Measurements from ENCODE around the gene ACYP1.

Gene ACYP1

DNA sequence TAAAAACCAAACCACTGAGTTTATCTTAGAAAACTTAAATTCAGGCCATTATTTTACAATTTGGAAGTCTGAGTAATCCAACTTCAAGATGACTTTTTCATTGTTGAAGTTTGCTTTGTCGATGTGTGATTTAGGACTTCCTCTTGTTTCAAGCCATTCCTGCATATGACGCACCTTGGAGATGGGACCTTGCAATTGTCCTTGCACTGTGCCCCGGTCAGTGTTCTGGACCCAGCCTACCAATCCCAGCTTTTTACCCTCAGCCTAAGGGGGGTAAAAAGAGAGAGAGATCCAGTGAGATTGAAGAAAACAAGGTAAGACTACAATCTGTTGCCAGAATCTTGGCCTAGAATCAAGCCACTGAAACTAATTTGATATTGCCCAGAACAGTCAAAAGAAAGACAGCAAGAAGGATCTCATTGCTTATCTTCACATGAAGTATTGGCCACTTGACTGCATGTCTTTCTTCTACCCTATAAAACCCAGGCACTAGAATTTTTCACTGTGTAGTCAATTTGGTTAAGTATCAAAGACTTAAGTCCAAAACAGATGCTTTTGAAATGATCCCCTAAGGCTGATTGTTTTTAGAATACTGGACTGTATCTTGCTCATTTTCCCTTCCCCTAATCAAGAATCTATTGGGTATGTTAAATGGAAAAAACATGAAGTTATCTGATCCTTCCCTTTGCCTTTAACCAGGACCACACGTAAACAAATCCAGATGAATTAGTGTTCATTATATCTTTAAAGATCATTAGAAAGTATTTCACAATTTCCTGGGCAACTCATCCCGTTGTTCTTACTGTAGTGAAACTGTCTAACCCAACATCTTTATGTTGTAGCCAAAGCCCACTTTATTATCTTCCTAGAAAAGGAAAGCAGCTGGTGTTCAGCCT is 10.2 kb downstream of the ACYP1 start:
- no peak for DNase-seq
- H3K4me1 Mint-ChIP-seq = peaks cover 65% of the 10 kb centered on the region
- no peaks in the 10 kb centered on the region for H3K9me3 Mint-ChIP-seq
- no peak for ATAC-seq
- H3K4me3 Mint-ChIP-seq = no peak overlapping the region
- no peaks in the 10 kb centered on the region for H3K27me3 Mint-ChIP-seq
- no peak overlapping the region for H3K27ac Mint-ChIP-seq

GRCh38 chr14:75051556-75051899 is 12.3 kb downstream of the ACYP1 start:
- Mint-ChIP-seq H3K4me1 (peaks cover 82% of the 10 kb centered on the region), H3K4me3 (peak overlapping the region; percentile 89 to 92), H3K27me3 (no peaks in the 10 kb centered on the region), H3K9me3 (no peaks in the 10 kb centered on the region), H3K27ac (peak overlapping the region; percentile 97 to 99)
- no peak for DNase-seq
- ATAC-seq = no peak

DNA sequence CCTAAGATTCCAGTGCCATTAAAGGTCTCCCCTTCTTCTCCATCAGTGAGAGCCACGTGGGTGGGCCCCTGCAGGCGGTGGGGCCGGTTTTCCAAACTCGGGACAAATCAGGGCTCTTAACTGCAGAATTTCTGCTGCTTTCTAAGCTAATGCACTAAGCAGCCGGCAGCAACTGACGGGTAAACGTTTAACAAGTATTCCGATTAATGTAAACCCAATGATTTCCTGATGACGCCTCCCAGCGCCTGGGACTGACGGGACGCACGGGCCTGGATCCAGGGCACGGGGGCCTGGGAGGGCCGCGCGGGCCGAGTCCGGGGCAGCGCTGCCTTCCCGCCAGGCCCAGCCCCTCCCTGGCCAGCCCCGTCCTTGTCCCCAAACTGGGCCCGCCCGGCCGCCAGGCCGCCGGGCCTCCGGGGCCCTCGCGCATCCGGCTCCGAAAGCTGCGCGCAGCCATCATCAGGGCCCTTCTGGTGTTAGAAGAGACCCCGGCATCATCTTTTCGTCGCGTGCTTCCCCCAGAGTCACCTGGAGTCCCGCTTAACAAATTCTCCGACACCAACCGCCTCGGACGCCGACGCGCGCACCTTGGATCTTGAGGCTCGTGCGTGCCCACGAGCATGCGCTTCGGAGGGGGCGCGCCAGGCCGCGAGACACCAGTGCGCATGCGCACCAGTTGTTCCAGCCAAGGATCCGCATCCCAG is 12.8 kb downstream of the ACYP1 start, which contains the start of gene MLH3:
MLH3 (minus strand) TSS at position 616 of the 704 bp plus-strand sequence. CDS start 1,812 bp downstream, outside the sequence.
- H3K4me1 Mint-ChIP-seq = peaks cover 86% of the 10 kb centered on the region
- ATAC-seq (peak; percentile 88), DNase-seq (peak; percentile 73 to 80)
- H3K4me3 Mint-ChIP-seq = peak within 1 kb of the TSS; percentile 89 to 92
- no peaks in the 10 kb centered on the region for H3K9me3 Mint-ChIP-seq
- H3K27ac Mint-ChIP-seq = peak within 1 kb of the TSS; percentile 97 to 99
- no peaks in the 10 kb centered on the region for H3K27me3 Mint-ChIP-seq

DNA sequence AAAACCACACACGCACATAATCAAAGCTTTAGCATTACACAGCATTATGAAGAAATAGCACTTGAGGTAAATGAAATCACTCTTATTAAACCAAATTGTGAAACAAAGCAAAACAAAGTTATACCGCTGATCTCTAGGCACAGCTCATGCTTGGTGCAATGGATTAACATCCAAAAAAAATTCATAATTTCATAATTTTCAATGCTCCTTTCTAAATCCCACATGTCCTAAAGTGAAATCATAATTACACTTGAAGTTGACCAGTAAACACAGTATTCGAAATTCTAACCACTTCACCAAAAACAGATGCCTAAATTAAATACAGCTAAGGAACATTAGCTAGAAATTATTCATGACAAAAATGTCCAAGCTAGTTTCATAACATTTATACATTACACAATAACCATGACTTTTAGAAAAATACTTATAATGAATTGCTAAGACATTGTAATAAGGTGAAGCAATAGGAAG is 14.1 kb downstream of the ACYP1 start:
- Mint-ChIP-seq H3K4me3 (peak overlapping the region; percentile 89 to 92), H3K27ac (peak overlapping the region; percentile 54 to 87), H3K9me3 (no peaks in the 10 kb centered on the region), H3K4me1 (peaks cover 91% of the 10 kb centered on the region), H3K27me3 (no peaks in the 10 kb centered on the region)
- ATAC-seq (no peak), DNase-seq (no peak)

- Mint-ChIP-seq H3K4me3 (no peak overlapping the region), H3K27ac (no peak overlapping the region), H3K4me1 (peaks cover 93% of the 10 kb centered on the region), H3K27me3 (no peaks in the 10 kb centered on the region), H3K9me3 (no peaks in the 10 kb centered on the region)
- DNase-seq = no peak
- no peak for ATAC-seq
Observed at GRCh38 chr14:75049136-75049535, 14.7 kb downstream of the ACYP1 start.

- H3K9me3 Mint-ChIP-seq = no peaks in the 10 kb centered on the region
Observed at GRCh38 chr14:75048101-75048500, 15.7 kb downstream of the ACYP1 start.

DNA sequence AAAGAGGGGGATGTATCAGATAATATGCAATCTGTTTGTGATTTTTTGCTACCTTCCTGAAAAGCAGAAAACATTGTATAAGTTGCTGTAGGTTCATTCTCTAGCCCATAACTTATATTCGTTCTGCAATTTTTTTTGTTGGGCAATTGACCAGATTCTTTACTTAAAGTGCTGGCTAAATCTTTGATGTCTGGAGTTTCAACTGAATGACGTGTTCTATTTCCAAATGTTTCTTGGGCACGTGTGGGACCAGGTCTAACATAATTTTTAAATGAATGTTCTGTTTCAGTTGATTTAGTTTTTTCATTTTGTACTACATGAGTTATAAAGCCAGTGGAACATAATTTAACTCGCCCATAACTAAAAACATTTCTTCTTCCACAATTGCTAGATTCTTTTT is 16.3 kb downstream of the ACYP1 start:
- H3K4me1 Mint-ChIP-seq = peaks cover 78% of the 10 kb centered on the region
- no peak overlapping the region for H3K27ac Mint-ChIP-seq
- H3K9me3 Mint-ChIP-seq = no peaks in the 10 kb centered on the region
- DNase-seq (no peak), ATAC-seq (no peak)
- H3K27me3 Mint-ChIP-seq = no peaks in the 10 kb centered on the region
- H3K4me3 Mint-ChIP-seq = peak overlapping the region in 1 of 2 donors; percentile 13

More at GRCh38 chr14:75048101-75048500, 15.7 kb downstream of the ACYP1 start:
- no peak for DNase-seq
- Mint-ChIP-seq H3K27ac (no peak overlapping the region), H3K27me3 (no peaks in the 10 kb centered on the region), H3K4me3 (no peak overlapping the region), H3K4me1 (peaks cover 84% of the 10 kb centered on the region)
- ATAC-seq = no peak

GRCh38 chr14:75046899-75047298 is 16.9 kb downstream of the ACYP1 start:
- peak overlapping the region in 1 of 2 donors; percentile 13 for H3K4me3 Mint-ChIP-seq
- no peaks in the 10 kb centered on the region for H3K9me3 Mint-ChIP-seq
- DNase-seq (no peak), ATAC-seq (peak; percentile 74)
- peaks cover 73% of the 10 kb centered on the region for H3K4me1 Mint-ChIP-seq
- H3K27me3 Mint-ChIP-seq = no peaks in the 10 kb centered on the region
- no peak overlapping the region for H3K27ac Mint-ChIP-seq

- no peaks in the 10 kb centered on the region for H3K9me3 Mint-ChIP-seq
- no peaks in the 10 kb centered on the region for H3K27me3 Mint-ChIP-seq
- ATAC-seq (no peak), DNase-seq (no peak)
- H3K4me3 Mint-ChIP-seq = no peak overlapping the region
- no peak overlapping the region for H3K27ac Mint-ChIP-seq
- peaks cover 67% of the 10 kb centered on the region for H3K4me1 Mint-ChIP-seq
Observed at GRCh38 chr14:75046275-75046674, 17.5 kb downstream of the ACYP1 start.

GRCh38 chr14:75044752-75045151 is 19.1 kb downstream of the ACYP1 start:
- H3K4me1 Mint-ChIP-seq = peaks cover 55% of the 10 kb centered on the region
- H3K27ac Mint-ChIP-seq = peak overlapping the region in 1 of 2 donors; percentile 70
- peak overlapping the region; percentile 26 to 33 for H3K4me3 Mint-ChIP-seq
- no peaks in the 10 kb centered on the region for H3K27me3 Mint-ChIP-seq
- H3K9me3 Mint-ChIP-seq = no peaks in the 10 kb centered on the region
- DNase-seq (no peak), ATAC-seq (no peak)

GRCh38 chr14:75044322-75044721 is 19.5 kb downstream of the ACYP1 start:
- peaks cover 51% of the 10 kb centered on the region for H3K4me1 Mint-ChIP-seq
- no peaks in the 10 kb centered on the region for H3K27me3 Mint-ChIP-seq
- no peak overlapping the region for H3K27ac Mint-ChIP-seq
- no peaks in the 10 kb centered on the region for H3K9me3 Mint-ChIP-seq
- DNase-seq (no peak), ATAC-seq (no peak)
- H3K4me3 Mint-ChIP-seq = no peak overlapping the region

- H3K4me3 Mint-ChIP-seq = no peak overlapping the region
- DNase-seq = no peak
Observed at GRCh38 chr14:75042035-75042434, 21.8 kb downstream of the ACYP1 start.

GRCh38 chr14:75041613-75042012 is 22.2 kb downstream of the ACYP1 start:
- no peak for ATAC-seq
- H3K27ac Mint-ChIP-seq = no peak overlapping the region
- H3K27me3 Mint-ChIP-seq = no peaks in the 10 kb centered on the region
- no peaks in the 10 kb centered on the region for H3K9me3 Mint-ChIP-seq
- no peak overlapping the region for H3K4me3 Mint-ChIP-seq
- H3K4me1 Mint-ChIP-seq = peaks cover 26% of the 10 kb centered on the region
- DNase-seq = no peak

More at GRCh38 chr14:75042035-75042434, 21.8 kb downstream of the ACYP1 start:
- ATAC-seq = no peak
- Mint-ChIP-seq H3K27me3 (no peaks in the 10 kb centered on the region), H3K9me3 (no peaks in the 10 kb centered on the region), H3K27ac (no peak overlapping the region), H3K4me1 (peaks cover 30% of the 10 kb centered on the region)

GRCh38 chr14:75040959-75041358 is 22.9 kb downstream of the ACYP1 start:
- Mint-ChIP-seq H3K4me3 (no peak overlapping the region), H3K9me3 (no peaks in the 10 kb centered on the region), H3K4me1 (peaks cover 20% of the 10 kb centered on the region), H3K27ac (peak overlapping the region in 1 of 2 donors; percentile 65), H3K27me3 (no peaks in the 10 kb centered on the region)
- DNase-seq = no peak
- ATAC-seq = no peak

- no peak for DNase-seq
- H3K4me3 Mint-ChIP-seq = no peak overlapping the region
- no peaks in the 10 kb centered on the region for H3K27me3 Mint-ChIP-seq
- ATAC-seq = no peak
- no peak overlapping the region for H3K27ac Mint-ChIP-seq
- H3K9me3 Mint-ChIP-seq = no peaks in the 10 kb centered on the region
- peaks cover 15% of the 10 kb centered on the region for H3K4me1 Mint-ChIP-seq
Observed at GRCh38 chr14:75040507-75040906, 23.3 kb downstream of the ACYP1 start.

DNA sequence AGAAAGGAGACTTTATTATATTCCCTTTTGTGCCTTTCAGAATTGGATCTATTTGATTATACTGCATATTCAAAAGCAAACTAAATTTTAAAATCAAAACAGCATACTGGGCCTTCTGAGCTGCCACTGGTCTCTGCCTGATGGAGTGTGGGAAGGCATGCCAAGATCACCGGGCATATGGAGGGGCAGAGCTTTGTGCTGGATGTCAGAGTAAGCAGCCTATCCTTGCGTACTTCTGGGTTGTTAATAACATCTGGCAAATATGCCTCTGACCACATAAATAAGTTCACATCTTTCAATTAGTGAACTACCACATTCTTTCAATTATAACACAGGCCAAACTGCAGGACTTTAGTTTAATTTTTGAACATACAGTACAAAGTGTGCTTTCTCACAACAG is 30.9 kb downstream of the ACYP1 start:
- no peak overlapping the region for H3K27ac Mint-ChIP-seq
- ATAC-seq (no peak), DNase-seq (no peak)
- H3K4me3 Mint-ChIP-seq = no peak overlapping the region
- H3K27me3 Mint-ChIP-seq = no peaks in the 10 kb centered on the region
- no peaks in the 10 kb centered on the region for H3K4me1 Mint-ChIP-seq
- H3K9me3 Mint-ChIP-seq = no peaks in the 10 kb centered on the region

Measured in stimulated activated naive CD8-positive, alpha-beta T cell treated with anti-CD3 and anti-CD28 coated beads, Interleukin-15, amount 100 ng/mL, for 72 hours (primary cell).